SJCRH30 (cell line): ENCODE measurements around the gene S100A2. TPM values are rescaled to one million over a fixed set of nuclear protein-coding genes. Genes with fewer than 3 reads are reported as not detected.
"Not testable (repeated sequence)": the region's sequence is repeated elsewhere in the genome, so short reads cannot be mapped to it uniquely, and the experiment has no call there.

Source experiments
- DNase-seq, 2 experiments: peaks; one replicate each; pipeline ENCODE4 v3.0.0-alpha.2; 2015 to 2020
- H3K27ac ChIP-seq: fragments of 250-450 bp; sonication (Bioruptor Pico); 2 replicates; pipeline ENCODE4 v1.5.1; 2020; ENCODE audit warnings: mild to moderate bottlenecking, moderate library complexity
- H3K27me3 ChIP-seq: fragments of 250-450 bp; sonication (Bioruptor Pico); 2 replicates; pipeline ENCODE4 v1.5.1; 2020; ENCODE audit warnings: mild to moderate bottlenecking, moderate library complexity
- H3K36me3 ChIP-seq: fragments of 250-450 bp; sonication (Bioruptor Pico); 2 replicates; pipeline ENCODE4 v1.5.1; 2020; ENCODE audit warnings: mild to moderate bottlenecking, moderate library complexity
- H3K4me1 ChIP-seq: fragments of 250-450 bp; sonication (Bioruptor Pico); 2 replicates; pipeline ENCODE4 v1.5.1; 2020; ENCODE audit warnings: mild to moderate bottlenecking, moderate library complexity
- H3K4me3 ChIP-seq: fragments of 250-450 bp; sonication (Bioruptor Pico); 2 replicates; pipeline ENCODE4 v1.5.1; 2020; ENCODE audit warnings: mild to moderate bottlenecking, moderate library complexity
- H3K9me3 ChIP-seq: fragments of 250-450 bp; sonication (Bioruptor Pico); replicated peaks from 2 replicates; pipeline ENCODE4 v1.5.1; 2020; ENCODE audit warnings: mild to moderate bottlenecking, moderate library complexity
- total RNA-seq: library from RNA; depleted of rRNA; stranded (reverse); fragments of >200 nt; shearing (Covaris generic); gene quantifications from 2 replicates; pipeline ENCODE4 v1.2.3, GENCODE V29; 2014; rRNA removed

The S100A2 gene
- total RNA-seq, 1 experiment from 2014 or later, result 3.2 TPM

DNA sequence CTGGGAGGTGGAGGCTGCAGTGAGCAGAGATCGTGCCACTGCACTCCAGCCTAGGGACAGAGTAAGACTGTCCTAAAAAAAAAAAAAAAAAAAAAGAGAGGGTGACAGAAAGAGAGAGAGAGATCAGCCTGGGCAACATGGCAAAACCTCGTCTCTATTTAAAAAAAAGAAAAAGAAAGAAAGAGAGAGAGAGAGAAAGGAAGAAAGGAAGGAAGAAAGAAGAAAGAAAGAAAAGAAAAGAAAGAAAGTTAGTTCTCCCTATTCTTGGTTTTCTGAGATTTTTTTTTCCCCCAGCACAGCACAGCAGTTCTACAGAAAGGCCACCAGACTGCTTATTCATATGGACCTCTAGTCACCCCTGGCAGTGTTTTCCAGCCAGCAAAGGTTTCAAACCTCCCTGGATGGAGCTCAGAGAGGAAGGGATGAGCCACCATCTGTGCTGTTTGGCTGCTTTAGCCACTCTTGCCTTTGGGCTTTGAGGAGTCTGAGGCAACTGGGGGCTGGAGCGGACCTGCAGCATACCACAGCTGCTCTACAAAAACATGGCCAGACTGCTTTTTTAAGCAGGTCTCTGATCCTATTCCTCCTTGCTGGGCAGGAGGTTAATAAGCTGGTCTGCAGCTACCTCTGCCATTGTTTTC lies 40.4 kb downstream of the S100A2 start:
- H3K9me3 ChIP-seq, result no peaks in the 10 kb centered on the region
- no peak overlapping the region for H3K27ac ChIP-seq
- no peaks in the 10 kb centered on the region for H3K36me3 ChIP-seq
- no peaks in the 10 kb centered on the region for H3K27me3 ChIP-seq
- peak in 1 of 2 experiments; percentile 39 for DNase-seq
- peaks cover 11% of the 10 kb centered on the region for H3K4me1 ChIP-seq
- H3K4me3 ChIP-seq, result no peak overlapping the region

DNA sequence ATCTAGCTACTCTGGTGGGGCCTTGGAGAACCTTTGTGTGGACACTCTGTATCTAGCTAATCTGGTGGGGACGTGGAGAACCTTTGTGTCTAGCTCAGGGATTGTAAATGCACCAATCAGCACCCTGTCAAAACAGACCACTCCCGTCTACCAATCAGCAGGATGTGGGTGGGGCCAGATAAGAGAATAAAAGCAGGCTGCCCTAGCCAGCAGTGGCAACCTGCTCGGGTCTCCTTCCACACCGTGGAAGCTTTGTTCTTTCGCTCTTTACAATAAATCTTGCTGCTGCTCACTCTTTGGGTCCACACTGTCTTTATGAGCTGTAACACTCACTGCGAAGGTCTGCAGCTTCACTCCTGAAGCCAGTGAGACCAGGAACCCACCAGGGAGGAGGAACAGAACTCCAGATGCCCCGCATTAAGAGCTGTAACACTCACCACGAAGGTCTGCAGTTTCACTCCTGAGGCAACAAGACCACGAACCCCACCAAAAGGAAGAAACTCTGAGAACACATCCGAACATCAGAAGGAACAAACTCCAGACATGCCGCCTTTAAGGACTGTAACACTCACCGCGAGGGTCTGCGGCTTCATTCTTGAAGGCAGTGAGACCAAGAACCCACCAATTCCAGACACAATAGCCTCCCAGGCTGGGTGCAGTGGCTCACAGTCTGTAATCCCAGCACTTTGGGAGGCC lies 43.1 kb downstream of the S100A2 start:
- not testable (repeated sequence) for H3K36me3 ChIP-seq, H3K9me3 ChIP-seq, DNase-seq, H3K4me3 ChIP-seq, H3K27ac ChIP-seq, H3K27me3 ChIP-seq
- H3K4me1 ChIP-seq, result peaks cover 11% of the 10 kb centered on the region

DNA sequence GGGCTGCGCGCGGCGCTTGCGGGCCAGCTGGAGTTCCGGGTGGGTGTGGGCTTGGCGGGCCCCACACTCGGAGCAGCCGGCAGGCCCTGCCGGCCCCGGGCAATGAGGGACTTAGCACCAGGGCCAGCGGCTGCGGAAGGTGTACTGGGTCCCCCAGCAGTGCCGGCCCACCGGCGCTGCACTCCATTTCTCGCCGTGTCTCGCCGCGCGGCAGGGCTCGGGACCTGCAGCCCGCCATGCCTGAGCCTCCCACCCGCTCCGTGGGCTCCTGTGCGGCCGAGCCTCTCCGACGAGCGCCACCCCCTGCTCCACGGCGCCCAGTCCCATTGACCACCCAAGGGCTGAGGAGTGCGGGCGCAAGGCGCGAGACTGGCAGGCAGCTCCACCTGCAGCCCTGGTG lies 43.8 kb downstream of the S100A2 start:
- not testable (repeated sequence) for H3K9me3 ChIP-seq, H3K36me3 ChIP-seq, DNase-seq, H3K4me3 ChIP-seq, H3K27me3 ChIP-seq, H3K27ac ChIP-seq
- H3K4me1 ChIP-seq, result peaks cover 11% of the 10 kb centered on the region

DNA sequence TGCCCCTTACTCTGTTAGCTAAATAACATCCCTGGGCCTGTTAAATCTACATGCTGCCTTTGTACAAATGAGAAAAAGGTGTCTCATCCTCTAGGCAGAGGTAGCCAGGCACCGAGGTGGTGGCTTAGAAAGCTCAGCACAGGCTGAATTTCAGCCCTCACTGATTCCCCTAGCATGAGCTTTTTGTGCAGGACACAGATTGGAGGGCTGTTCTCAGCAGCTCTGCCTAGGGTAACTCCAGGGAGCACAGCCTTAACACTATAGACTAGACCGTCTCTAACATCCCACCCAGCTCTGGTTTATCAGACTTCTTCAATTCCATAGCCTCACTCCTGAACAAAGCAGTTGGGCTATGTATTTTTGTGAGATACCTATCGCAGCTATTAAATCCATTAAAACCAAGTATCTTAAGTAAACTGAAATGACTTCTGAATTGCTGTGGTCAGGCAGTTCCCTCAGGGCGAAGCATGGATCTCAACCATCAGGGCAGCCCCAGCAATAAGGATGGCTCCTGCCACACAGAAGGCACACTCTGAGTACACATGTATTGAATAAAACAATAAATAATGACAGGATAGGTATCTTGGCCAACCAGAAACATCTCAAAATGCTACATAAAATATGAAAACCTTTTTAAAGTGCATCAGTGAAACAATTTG lies 44.7 kb downstream of the S100A2 start:
- no peaks in the 10 kb centered on the region for H3K9me3 ChIP-seq
- H3K4me3 ChIP-seq, result no peak overlapping the region
- no peaks in the 10 kb centered on the region for H3K27me3 ChIP-seq
- H3K4me1 ChIP-seq, result peaks cover 6% of the 10 kb centered on the region
- DNase-seq, result no peak
- no peak overlapping the region for H3K27ac ChIP-seq
- no peaks in the 10 kb centered on the region for H3K36me3 ChIP-seq

DNA sequence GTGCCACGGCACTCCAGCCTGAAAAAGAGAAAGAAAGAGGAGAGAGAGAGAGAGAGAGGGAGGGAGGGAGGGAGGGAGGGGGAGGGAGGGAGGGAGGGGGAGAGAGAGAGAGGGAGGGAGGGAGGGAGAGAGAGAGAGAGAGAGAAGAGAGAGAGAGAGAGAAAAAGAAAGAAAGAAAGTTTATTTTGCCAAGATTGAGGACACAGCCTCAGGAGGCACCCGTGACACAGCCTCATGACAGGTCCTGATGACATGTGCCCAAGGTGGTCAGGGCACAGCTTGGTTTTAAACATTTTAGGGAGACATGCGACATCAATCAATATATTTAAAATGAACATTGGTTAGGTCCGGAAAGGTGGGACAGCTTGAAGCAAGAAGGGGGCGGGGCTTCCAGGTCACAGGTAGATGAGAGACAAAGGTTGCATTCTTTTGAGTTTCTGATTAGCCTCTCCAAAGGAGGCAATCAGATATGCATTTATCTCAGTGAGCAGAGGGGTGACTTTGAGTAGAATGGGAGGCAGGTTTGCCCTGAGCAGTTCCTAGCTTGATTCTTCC lies 45.4 kb downstream of the S100A2 start:
- not testable (repeated sequence) for H3K4me1 ChIP-seq, DNase-seq, H3K36me3 ChIP-seq, H3K27me3 ChIP-seq, H3K4me3 ChIP-seq, H3K9me3 ChIP-seq, H3K27ac ChIP-seq

DNA sequence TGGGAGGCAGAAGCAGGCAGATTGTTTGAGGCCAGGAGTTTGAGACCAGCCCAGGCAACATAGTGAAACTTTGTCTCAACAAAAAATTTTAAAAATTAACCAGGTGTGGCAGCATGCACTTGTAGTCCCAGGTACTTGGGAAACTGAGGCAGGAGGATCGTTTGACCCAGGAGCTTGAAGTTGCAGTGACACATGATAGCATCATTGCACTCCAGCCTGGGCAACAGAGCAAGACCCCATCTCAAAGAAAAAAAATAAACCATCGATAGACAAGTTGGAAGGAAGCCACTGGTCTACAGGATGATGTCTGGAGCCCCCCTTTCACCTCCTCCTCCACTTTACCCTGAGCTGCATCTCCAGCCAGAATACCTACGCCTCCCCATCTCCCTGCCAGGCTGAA lies 46.4 kb downstream of the S100A2 start:
- Histone ChIP-seq H3K9me3 (no peaks in the 10 kb centered on the region), H3K27me3 (no peaks in the 10 kb centered on the region), H3K36me3 (no peaks in the 10 kb centered on the region), H3K4me3 (no peak overlapping the region), H3K4me1 (no peaks in the 10 kb centered on the region), H3K27ac (no peak overlapping the region)
- no peak for DNase-seq

DNA sequence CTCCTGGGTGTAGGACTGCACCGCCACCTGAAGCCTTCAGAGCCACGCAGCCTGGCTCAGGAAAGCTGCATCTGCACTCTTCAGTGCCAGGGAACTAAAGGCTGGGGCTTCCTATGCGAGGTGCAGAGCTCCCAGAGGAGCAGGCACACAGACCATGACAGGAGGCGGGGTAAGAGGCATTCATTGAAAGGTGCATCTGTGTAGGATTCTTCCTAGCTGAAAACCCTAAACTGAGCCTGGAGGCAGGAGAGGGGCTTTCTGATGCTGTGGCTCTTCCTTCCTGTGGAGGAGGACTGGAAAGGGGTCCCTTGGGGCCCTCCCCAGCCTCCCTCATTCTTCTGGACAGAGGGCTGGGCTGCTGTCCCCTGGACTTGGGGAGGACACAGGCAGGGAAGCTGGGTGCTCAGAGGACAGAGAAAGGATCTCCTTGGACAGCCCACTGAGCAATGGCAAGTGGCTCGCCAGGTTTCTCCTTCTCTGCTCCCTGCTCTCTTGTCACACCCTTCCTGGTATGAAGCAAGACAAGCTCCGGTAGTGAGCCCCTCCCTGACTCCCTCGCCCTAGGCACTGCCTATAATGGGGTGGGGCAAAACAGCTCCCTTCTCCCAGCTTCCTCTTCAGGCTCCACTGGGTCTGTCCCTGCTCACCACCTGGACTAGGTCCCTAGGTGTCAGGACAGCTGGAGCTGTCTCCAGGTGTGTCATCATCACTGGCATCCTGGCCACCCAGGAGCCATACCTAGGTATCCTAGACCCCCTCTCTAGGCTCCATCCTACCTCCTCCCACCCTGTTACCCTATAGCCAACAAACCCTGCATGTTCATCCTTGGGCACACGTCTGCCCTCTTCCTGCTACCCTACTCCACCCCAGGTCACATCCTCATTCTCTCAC lies 49.9 kb downstream of the S100A2 start:
- no peaks in the 10 kb centered on the region for H3K9me3 ChIP-seq
- no peak overlapping the region for H3K27ac ChIP-seq
- H3K4me3 ChIP-seq, result no peak overlapping the region
- no peaks in the 10 kb centered on the region for H3K27me3 ChIP-seq
- no peaks in the 10 kb centered on the region for H3K36me3 ChIP-seq
- no peak for DNase-seq
- no peaks in the 10 kb centered on the region for H3K4me1 ChIP-seq

DNA sequence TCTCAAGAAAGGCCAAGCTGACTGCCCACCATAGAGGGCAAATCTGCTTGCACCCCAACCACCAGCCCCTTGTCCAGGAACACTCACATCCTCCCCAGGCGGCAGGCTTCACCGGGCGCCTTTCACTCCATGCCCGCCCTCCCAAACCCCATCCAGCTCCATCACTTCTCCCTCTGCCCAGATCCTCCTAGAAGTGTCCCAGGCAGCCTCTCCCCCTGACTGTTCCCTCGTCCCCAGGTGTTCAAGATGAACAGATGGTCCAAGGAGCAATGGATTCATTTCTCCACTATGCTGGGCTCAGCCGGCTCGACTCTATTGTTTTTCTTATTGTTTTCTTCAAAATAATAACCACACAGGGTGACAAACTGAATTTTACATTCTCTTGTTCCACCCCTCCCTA lies 52.0 kb downstream of the S100A2 start:
- Histone ChIP-seq H3K27ac (no peak overlapping the region), H3K4me1 (0 out of 2 replicates have a peak, but pooled peaks cover 3% of the 10 kb centered on the region), H3K4me3 (no peak overlapping the region), H3K9me3 (no peaks in the 10 kb centered on the region), H3K27me3 (no peaks in the 10 kb centered on the region), H3K36me3 (no peaks in the 10 kb centered on the region)
- DNase-seq, result no peak

DNA sequence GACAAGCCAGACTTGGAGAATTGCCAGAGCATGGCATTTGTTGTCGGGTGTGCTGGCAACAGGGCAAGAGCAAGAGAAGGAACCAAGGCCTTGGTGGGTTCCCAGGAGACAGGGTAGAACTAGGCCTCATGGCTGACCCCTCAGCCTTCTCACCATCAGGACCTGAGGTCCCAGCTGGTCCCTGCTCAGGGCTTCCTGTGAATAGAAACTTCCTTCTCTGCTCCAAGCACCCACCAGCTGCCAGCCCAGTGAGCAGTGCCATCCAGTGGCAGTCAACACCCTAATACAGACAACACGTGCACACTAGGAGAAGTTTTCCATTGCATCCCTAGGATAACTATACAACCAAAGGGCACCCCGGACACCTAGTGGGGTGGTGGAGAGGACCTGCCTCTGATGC lies 52.6 kb downstream of the S100A2 start:
- no peaks in the 10 kb centered on the region for H3K27me3 ChIP-seq
- H3K4me3 ChIP-seq, result no peak overlapping the region
- no peaks in the 10 kb centered on the region for H3K9me3 ChIP-seq
- no peak overlapping the region for H3K27ac ChIP-seq
- DNase-seq, result no peak
- 0 out of 2 replicates have a peak, but pooled peaks cover 3% of the 10 kb centered on the region for H3K4me1 ChIP-seq
- no peaks in the 10 kb centered on the region for H3K36me3 ChIP-seq

Other genes starting within 250 kb of the S100A2 start
- gene PGLYRP4, start 217.0 kb downstream of the S100A2 start, total RNA-seq, result not detected in 2 replicates
- gene S100A9, start 208.0 kb downstream of the S100A2 start, total RNA-seq, result not detected in 2 replicates
- gene S100A12, start 190.2 kb downstream of the S100A2 start, total RNA-seq, result not detected in 2 replicates
- gene S100A8, start 174.8 kb downstream of the S100A2 start, total RNA-seq, result not detected in 2 replicates
- not detected in 2 replicates for gene S100A7A, start 149.3 kb downstream of the S100A2 start, total RNA-seq
- gene S100A7, start 105.2 kb downstream of the S100A2 start, total RNA-seq, result not detected in 2 replicates
- 38.8 and 48.3 TPM in 2 replicates for gene S100A6, start 29.9 kb downstream of the S100A2 start, total RNA-seq
- gene S100A5, start 24.9 kb downstream of the S100A2 start, total RNA-seq, result not detected in 2 replicates
- 1.0 and 2.1 TPM in 2 replicates for gene S100A4, start 20.0 kb downstream of the S100A2 start, total RNA-seq
- gene S100A3, start 16.6 kb downstream of the S100A2 start, total RNA-seq, result 0.38 and 1.0 TPM in 2 replicates
- gene S100A16, start 47.3 kb upstream of the S100A2 start, total RNA-seq, result 46.6 and 50.7 TPM in 2 replicates
- not detected in 2 replicates for gene S100A14, start 50.5 kb upstream of the S100A2 start, total RNA-seq
- 100 and 113 TPM in 2 replicates for gene S100A13, start 61.7 kb upstream of the S100A2 start, total RNA-seq
- gene S100A1, start 62.6 kb upstream of the S100A2 start, total RNA-seq, result 3.6 and 4.4 TPM in 2 replicates
- gene CHTOP, start 68.2 kb upstream of the S100A2 start, total RNA-seq, result 60.2 and 68.2 TPM in 2 replicates
- gene SNAPIN, start 92.9 kb upstream of the S100A2 start, total RNA-seq, result 29.0 and 31.9 TPM in 2 replicates
- gene ILF2, start 105.1 kb upstream of the S100A2 start, total RNA-seq, result 366 and 380 TPM in 2 replicates
- 0.06 TPM in 1 of 2 replicates, not detected in the other for gene NPR1, start 112.8 kb upstream of the S100A2 start, total RNA-seq
- gene INTS3, start 162.2 kb upstream of the S100A2 start, total RNA-seq, result 25.9 and 28.5 TPM in 2 replicates
- 1.6 and 2.1 TPM in 2 replicates for gene SLC27A3, start 209.6 kb upstream of the S100A2 start, total RNA-seq